ENCODE results near the gene ZNF691.

The ZNF691 gene

GRCh38 chr1:42848823-42849537, 2.6 kb downstream of the ZNF691 start:
- Histone ChIP-seq H3K9me3 (ENCODE audit: insufficient read depth, low read depth, low read length) (peaks cover 5% of the 10 kb centered on the region), H3K79me2 (ENCODE audit: control insufficient read depth, insufficient read depth, low read length, poor library complexity) (peaks cover 7% of the 10 kb centered on the region), H4K91ac (ENCODE audit: low read depth, low read length) (no peak overlapping the region), H3K18ac (ENCODE audit: low read length) (no peak overlapping the region), H4K8ac (ENCODE audit: low read depth, low read length) (no peak overlapping the region), H3K4me1 (ENCODE audit: control insufficient read depth in 1 of 2, insufficient read depth in 2 of 2, low read length in 2 of 2) (peaks cover 6 to 8% of the 10 kb centered on the region in 2 experiments), H3K4ac (ENCODE audit: low read depth, low read length) (no peak overlapping the region), H4K12ac (ENCODE audit: low read depth, low read length) (no peak overlapping the region), H3K4me3 (ENCODE audit: low read depth, low read length) (no peak overlapping the region), H3K23ac (ENCODE audit: low read length) (no peak overlapping the region), H3K36me3 (ENCODE audit: control insufficient read depth in 1 of 2, insufficient read depth in 2 of 2, low read length in 2 of 2) (peaks cover 9 to 17% of the 10 kb centered on the region in 2 experiments), H2AFZ (ENCODE audit: insufficient read depth, low read length, poor library complexity) (no peak overlapping the region), H2BK120ac (ENCODE audit: insufficient read depth, low read length, poor library complexity) (no peak overlapping the region), H3K9ac (ENCODE audit: low read length) (no peak overlapping the region), H3K4me2 (ENCODE audit: low read length) (no peak overlapping the region), H3K79me1 (ENCODE audit: low read length) (peaks cover 5% of the 10 kb centered on the region), H3K27me3 (ENCODE audit: insufficient read depth, low read length) (no peaks in the 10 kb centered on the region), H3K27ac (ENCODE audit: low read depth, low read length) (no peak overlapping the region), H2BK12ac (ENCODE audit: low read length) (no peak overlapping the region), H2AK5ac (ENCODE audit: low read length) (no peak overlapping the region), H3K14ac (ENCODE audit: low read length) (no peak overlapping the region), H2BK5ac (ENCODE audit: low read depth, low read length, poor library complexity) (no peak overlapping the region)
- no peak for DNase-seq
- no CpG with 5 or more reads among the region's 2 CpGs for WGBS (ENCODE audit: extremely low coverage, insufficient coverage, insufficient read length)

GRCh38 chr1:42849944-42850343, 3.5 kb downstream of the ZNF691 start:
- Histone ChIP-seq H3K23ac (ENCODE audit: low read length) (no peak overlapping the region), H3K18ac (ENCODE audit: low read length) (no peak overlapping the region), H3K79me1 (ENCODE audit: low read length) (peaks cover 5% of the 10 kb centered on the region), H3K79me2 (ENCODE audit: control insufficient read depth, insufficient read depth, low read length, poor library complexity) (peaks cover 7% of the 10 kb centered on the region), H3K27ac (ENCODE audit: low read depth, low read length) (no peak overlapping the region), H3K14ac (ENCODE audit: low read length) (no peak overlapping the region), H2AFZ (ENCODE audit: insufficient read depth, low read length, poor library complexity) (no peak overlapping the region), H3K4me3 (ENCODE audit: low read depth, low read length) (no peak overlapping the region), H2BK12ac (ENCODE audit: low read length) (no peak overlapping the region), H2BK120ac (ENCODE audit: insufficient read depth, low read length, poor library complexity) (no peak overlapping the region), H2AK5ac (ENCODE audit: low read length) (no peak overlapping the region), H4K8ac (ENCODE audit: low read depth, low read length) (no peak overlapping the region), H3K4me2 (ENCODE audit: low read length) (no peak overlapping the region), H4K12ac (ENCODE audit: low read depth, low read length) (no peak overlapping the region), H3K9me3 (ENCODE audit: insufficient read depth, low read depth, low read length) (peaks cover 5% of the 10 kb centered on the region), H4K91ac (ENCODE audit: low read depth, low read length) (no peak overlapping the region), H3K4ac (ENCODE audit: low read depth, low read length) (no peak overlapping the region), H3K4me1 (ENCODE audit: control insufficient read depth in 1 of 2, insufficient read depth in 2 of 2, low read length in 2 of 2) (peaks cover 6 to 8% of the 10 kb centered on the region in 2 experiments), H3K27me3 (ENCODE audit: insufficient read depth, low read length) (no peaks in the 10 kb centered on the region), H3K36me3 (ENCODE audit: control insufficient read depth in 1 of 2, insufficient read depth in 2 of 2, low read length in 2 of 2) (peaks cover 9 to 17% of the 10 kb centered on the region in 2 experiments), H2BK5ac (ENCODE audit: low read depth, low read length, poor library complexity) (no peak overlapping the region), H3K9ac (ENCODE audit: low read length) (no peak overlapping the region)
- peak in 1 of 2 donors; percentile 6 for DNase-seq
- WGBS (ENCODE audit: extremely low coverage, insufficient coverage, insufficient read length) = no CpG with 5 or more reads among the region's 5 CpGs

DNA sequence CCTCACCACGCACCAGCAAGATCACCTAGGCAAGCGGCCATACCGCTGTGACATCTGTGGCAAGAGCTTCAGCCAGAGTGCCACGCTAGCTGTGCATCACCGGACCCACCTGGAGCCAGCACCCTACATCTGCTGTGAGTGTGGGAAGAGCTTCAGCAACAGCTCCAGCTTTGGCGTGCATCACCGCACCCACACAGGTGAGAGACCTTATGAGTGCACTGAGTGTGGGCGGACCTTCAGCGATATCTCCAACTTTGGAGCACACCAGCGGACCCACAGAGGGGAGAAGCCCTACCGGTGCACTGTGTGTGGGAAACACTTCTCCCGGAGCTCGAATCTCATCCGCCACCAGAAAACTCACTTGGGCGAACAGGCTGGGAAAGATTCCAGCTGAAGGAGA, 5.0 kb downstream of the ZNF691 start:
- peaks cover 5% of the 10 kb centered on the region for H3K9me3 ChIP-seq (ENCODE audit: insufficient read depth, low read depth, low read length)
- no peak overlapping the region for H2BK5ac ChIP-seq (ENCODE audit: low read depth, low read length, poor library complexity)
- DNase-seq = no peak
- peaks cover 9 to 17% of the 10 kb centered on the region in 2 experiments for H3K36me3 ChIP-seq (ENCODE audit: control insufficient read depth in 1 of 2, insufficient read depth in 2 of 2, low read length in 2 of 2)
- peaks cover 7% of the 10 kb centered on the region for H3K79me2 ChIP-seq (ENCODE audit: control insufficient read depth, insufficient read depth, low read length, poor library complexity)
- H2BK120ac ChIP-seq (ENCODE audit: insufficient read depth, low read length, poor library complexity) = no peak overlapping the region
- no peak overlapping the region for H3K14ac ChIP-seq (ENCODE audit: low read length)
- no peak overlapping the region for H3K27ac ChIP-seq (ENCODE audit: low read depth, low read length)
- H4K91ac ChIP-seq (ENCODE audit: low read depth, low read length) = no peak overlapping the region
- peaks cover 5 to 6% of the 10 kb centered on the region in 2 experiments for H3K4me1 ChIP-seq (ENCODE audit: control insufficient read depth in 1 of 2, insufficient read depth in 2 of 2, low read length in 2 of 2)
- H3K79me1 ChIP-seq (ENCODE audit: low read length) = peaks cover 5% of the 10 kb centered on the region
- H2AFZ ChIP-seq (ENCODE audit: insufficient read depth, low read length, poor library complexity) = no peak overlapping the region
- no peaks in the 10 kb centered on the region for H3K27me3 ChIP-seq (ENCODE audit: insufficient read depth, low read length)
- H3K9ac ChIP-seq (ENCODE audit: low read length) = no peak overlapping the region
- H3K4me2 ChIP-seq (ENCODE audit: low read length) = no peak overlapping the region
- WGBS (ENCODE audit: extremely low coverage, insufficient coverage, insufficient read length) = no CpG with 5 or more reads among the region's 15 CpGs
- H3K4ac ChIP-seq (ENCODE audit: low read depth, low read length) = no peak overlapping the region
- H2BK12ac ChIP-seq (ENCODE audit: low read length) = no peak overlapping the region
- no peak overlapping the region for H3K18ac ChIP-seq (ENCODE audit: low read length)
- no peak overlapping the region for H4K8ac ChIP-seq (ENCODE audit: low read depth, low read length)
- H3K4me3 ChIP-seq (ENCODE audit: low read depth, low read length) = no peak overlapping the region
- H3K23ac ChIP-seq (ENCODE audit: low read length) = no peak overlapping the region
- H4K12ac ChIP-seq (ENCODE audit: low read depth, low read length) = no peak overlapping the region
- H2AK5ac ChIP-seq (ENCODE audit: low read length) = no peak overlapping the region

DNA sequence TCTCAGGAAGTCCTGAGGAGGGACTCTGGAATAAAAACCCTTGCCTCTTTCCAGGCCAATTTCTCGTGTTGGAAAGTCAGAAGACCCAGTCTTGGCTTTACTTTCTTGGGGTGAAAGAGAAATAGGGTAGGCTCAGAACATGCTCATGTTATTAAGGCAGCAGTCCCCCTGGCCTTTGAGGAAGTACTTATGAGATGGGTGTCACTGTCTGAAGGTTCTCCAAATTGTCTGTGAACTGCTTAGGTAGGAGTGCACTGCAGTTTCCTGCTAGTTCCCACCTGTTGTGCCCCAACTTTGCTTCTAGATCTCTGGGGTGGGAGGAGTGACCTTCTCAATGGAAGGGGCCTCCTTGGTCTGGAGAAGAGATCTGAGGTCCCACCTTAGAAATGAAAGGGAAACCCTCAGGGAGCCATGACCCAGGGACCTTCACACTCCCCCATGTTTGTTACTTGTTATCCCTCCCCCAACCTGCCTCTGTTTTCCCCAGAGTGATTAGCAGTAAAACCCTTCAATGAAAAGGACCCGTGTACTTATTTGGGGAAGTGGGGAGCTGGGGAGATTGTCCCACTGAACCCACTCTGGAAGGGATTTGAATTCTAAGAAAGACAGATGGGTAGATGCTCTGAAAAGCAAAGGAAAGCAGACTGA, 5.7 kb downstream of the ZNF691 start:
- no peak overlapping the region for H4K8ac ChIP-seq (ENCODE audit: low read depth, low read length)
- no CpG with 5 or more reads among the region's 2 CpGs for WGBS (ENCODE audit: extremely low coverage, insufficient coverage, insufficient read length)
- peaks cover 9 to 17% of the 10 kb centered on the region in 2 experiments for H3K36me3 ChIP-seq (ENCODE audit: control insufficient read depth in 1 of 2, insufficient read depth in 2 of 2, low read length in 2 of 2)

More for the DNA sequence above, 5.7 kb downstream of the ZNF691 start:
- H3K79me2 ChIP-seq (ENCODE audit: control insufficient read depth, insufficient read depth, low read length, poor library complexity) = peaks cover 2% of the 10 kb centered on the region
- H3K4me1 ChIP-seq (ENCODE audit: control insufficient read depth in 1 of 2, insufficient read depth in 2 of 2, low read length in 2 of 2) = peaks cover 3% of the 10 kb centered on the region in 2 experiments
- no peak for DNase-seq
- no peak overlapping the region for H2BK12ac ChIP-seq (ENCODE audit: low read length)
- H3K9ac ChIP-seq (ENCODE audit: low read length) = no peak overlapping the region
- H3K27me3 ChIP-seq (ENCODE audit: insufficient read depth, low read length) = no peaks in the 10 kb centered on the region
- H3K79me1 ChIP-seq (ENCODE audit: low read length) = no peaks in the 10 kb centered on the region
- no peak overlapping the region for H2BK5ac ChIP-seq (ENCODE audit: low read depth, low read length, poor library complexity)
- H3K23ac ChIP-seq (ENCODE audit: low read length) = no peak overlapping the region
- H2AFZ ChIP-seq (ENCODE audit: insufficient read depth, low read length, poor library complexity) = no peak overlapping the region
- no peak overlapping the region for H3K14ac ChIP-seq (ENCODE audit: low read length)
- H3K4ac ChIP-seq (ENCODE audit: low read depth, low read length) = no peak overlapping the region
- no peak overlapping the region for H2AK5ac ChIP-seq (ENCODE audit: low read length)
- no peak overlapping the region for H3K4me2 ChIP-seq (ENCODE audit: low read length)
- H2BK120ac ChIP-seq (ENCODE audit: insufficient read depth, low read length, poor library complexity) = no peak overlapping the region
- no peak overlapping the region for H3K4me3 ChIP-seq (ENCODE audit: low read depth, low read length)
- H3K27ac ChIP-seq (ENCODE audit: low read depth, low read length) = no peak overlapping the region
- H3K9me3 ChIP-seq (ENCODE audit: insufficient read depth, low read depth, low read length) = peaks cover 5% of the 10 kb centered on the region
- H4K12ac ChIP-seq (ENCODE audit: low read depth, low read length) = no peak overlapping the region
- no peak overlapping the region for H4K91ac ChIP-seq (ENCODE audit: low read depth, low read length)
- H3K18ac ChIP-seq (ENCODE audit: low read length) = no peak overlapping the region
